ENCODE results near the gene MYL6.

DNA sequence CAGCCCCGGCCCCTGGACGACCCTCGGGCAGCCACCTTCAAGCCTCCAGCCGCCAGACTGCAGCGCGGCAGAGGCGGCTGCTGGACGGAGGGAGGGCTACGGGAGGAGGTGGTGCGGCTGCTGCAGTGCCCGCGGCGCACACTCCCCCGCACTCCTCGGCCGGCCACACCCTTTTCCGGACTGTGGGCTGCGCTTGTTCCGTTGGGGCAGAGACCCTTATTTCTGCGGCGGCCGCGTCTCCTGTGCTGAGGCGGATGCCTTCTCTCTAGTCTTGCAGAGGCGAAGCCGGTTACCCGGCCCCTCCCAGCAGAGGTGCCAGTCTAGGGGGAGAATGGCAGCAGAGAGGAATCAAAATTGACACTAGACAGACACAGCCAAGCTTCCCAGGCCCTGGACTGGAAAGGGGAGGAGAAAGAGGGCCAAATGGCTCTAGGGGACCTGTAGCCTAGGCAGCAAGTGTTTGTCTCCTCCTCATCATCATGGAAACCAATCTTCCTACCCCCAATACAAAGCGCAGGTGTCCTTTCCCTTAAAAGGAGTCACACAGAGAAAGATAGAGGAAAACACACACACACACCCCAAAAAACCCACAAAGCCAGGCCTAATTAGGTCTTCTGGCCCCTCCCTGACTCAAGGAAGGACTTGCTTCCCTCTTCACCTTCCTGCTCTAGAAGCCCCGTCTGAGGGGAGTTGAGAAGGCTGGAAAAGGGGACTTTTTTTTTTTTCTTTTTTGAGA, 28.8 kb upstream of the MYL6 start:
- TF ChIP-seq, protein P1, sequence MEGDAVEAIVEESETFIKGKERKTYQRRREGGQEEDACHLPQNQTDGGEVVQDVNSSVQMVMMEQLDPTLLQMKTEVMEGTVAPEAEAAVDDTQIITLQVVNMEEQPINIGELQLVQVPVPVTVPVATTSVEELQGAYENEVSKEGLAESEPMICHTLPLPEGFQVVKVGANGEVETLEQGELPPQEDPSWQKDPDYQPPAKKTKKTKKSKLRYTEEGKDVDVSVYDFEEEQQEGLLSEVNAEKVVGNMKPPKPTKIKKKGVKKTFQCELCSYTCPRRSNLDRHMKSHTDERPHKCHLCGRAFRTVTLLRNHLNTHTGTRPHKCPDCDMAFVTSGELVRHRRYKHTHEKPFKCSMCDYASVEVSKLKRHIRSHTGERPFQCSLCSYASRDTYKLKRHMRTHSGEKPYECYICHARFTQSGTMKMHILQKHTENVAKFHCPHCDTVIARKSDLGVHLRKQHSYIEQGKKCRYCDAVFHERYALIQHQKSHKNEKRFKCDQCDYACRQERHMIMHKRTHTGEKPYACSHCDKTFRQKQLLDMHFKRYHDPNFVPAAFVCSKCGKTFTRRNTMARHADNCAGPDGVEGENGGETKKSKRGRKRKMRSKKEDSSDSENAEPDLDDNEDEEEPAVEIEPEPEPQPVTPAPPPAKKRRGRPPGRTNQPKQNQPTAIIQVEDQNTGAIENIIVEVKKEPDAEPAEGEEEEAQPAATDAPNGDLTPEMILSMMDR (conservative IDR thresholded peaks at IDR 0.05 in 1 of 2, IDR thresholded peaks at IDR 0.05 in 1 of 2; ENCODE audit: extremely low read depth in 1 of 2, insufficient read depth in 1 of 2, low read depth in 1 of 2, low read length in 2 of 2): no peak
- no peak for TF ChIP-seq EZH2 (IDR thresholded peaks at IDR 0.05; ENCODE audit: borderline replicate concordance, low read length)

All from mammary epithelial cell (primary cell).